Large intestine (tissue), 3 donors: ENCODE measurements around the gene SAMD1. TPM values are rescaled to one million over a fixed set of nuclear protein-coding genes. Genes with fewer than 3 reads are reported as not detected.

Experiments used
- DNase-seq, 2 donors: peaks; one replicate each; pipeline versions ENCODE4 v3.0.0 to v3.0.0-alpha.2; 2013
- H3K27ac ChIP-seq: one replicate; pipeline ENCODE4 v1.5.1; 2013; ENCODE audit warnings: low read length
- H3K27me3 ChIP-seq: 2 replicates; pipeline ENCODE4 v1.6.1; 2013; ENCODE audit warnings: low read length; ENCODE audit not compliant: control insufficient read depth, insufficient read depth
- H3K36me3 ChIP-seq: 2 replicates; pipeline ENCODE4 v1.6.1; 2013; ENCODE audit warnings: low read length; ENCODE audit not compliant: control insufficient read depth, insufficient read depth
- H3K4me1 ChIP-seq: one replicate; pipeline ENCODE4 v1.6.1; 2013; ENCODE audit warnings: low read length; ENCODE audit not compliant: control insufficient read depth, insufficient read depth
- H3K4me3 ChIP-seq: one replicate; pipeline ENCODE4 v1.5.1; 2013; ENCODE audit warnings: low read length
- H3K9me3 ChIP-seq: one replicate; pipeline ENCODE4 v1.6.1; 2013; ENCODE audit warnings: mild to moderate bottlenecking, low read depth, low read length, moderate library complexity; ENCODE audit not compliant: control insufficient read depth
- WGBS: methylation state at CpG from one replicate; pipeline ENCODE4 v1.1.5; 2013; ENCODE audit warnings: low lambda C conversion rate; ENCODE audit not compliant: insufficient coverage; 5-methylcytosine and 5-hydroxymethylcytosine counted together
- polyA plus RNA-seq: library from polyadenylated mRNA; unstranded; fragments of 120-200 nt; gene quantifications from one replicate; pipeline ENCODE4 v1.2.1, GENCODE V29; 2013

SAMD1 gene
- polyA plus RNA-seq, 1 donor = 40.1 TPM

DNA sequence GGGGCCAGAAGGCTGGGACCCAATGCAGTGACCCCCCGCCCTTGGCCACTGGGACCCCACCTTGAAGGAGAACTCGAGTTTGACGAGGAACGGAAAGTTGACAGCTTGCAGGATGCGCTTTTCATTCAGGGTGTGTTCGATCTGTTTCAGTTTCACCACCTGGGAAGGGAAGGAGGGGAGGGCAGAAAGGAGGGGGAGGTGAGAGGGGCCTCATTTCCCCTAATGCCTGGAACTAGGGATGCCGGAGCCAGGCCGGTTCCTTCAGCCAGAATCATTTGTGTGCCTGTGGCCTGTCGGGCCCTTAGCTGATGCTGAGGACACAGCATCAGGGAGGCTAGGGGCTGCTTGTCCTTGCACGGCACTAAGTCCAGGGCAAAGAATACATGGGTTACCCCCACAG is 12.2 kb upstream of the SAMD1 start:
- no CpG with 5 or more reads among the region's 10 CpGs for WGBS
- Histone ChIP-seq H3K4me3 (no peak overlapping the region), H3K27ac (no peak overlapping the region), H3K36me3 (peaks cover 52% of the 10 kb centered on the region), H3K27me3 (no peaks in the 10 kb centered on the region), H3K4me1 (no peaks in the 10 kb centered on the region), H3K9me3 (no peaks in the 10 kb centered on the region)
- DNase-seq = no peak

DNA sequence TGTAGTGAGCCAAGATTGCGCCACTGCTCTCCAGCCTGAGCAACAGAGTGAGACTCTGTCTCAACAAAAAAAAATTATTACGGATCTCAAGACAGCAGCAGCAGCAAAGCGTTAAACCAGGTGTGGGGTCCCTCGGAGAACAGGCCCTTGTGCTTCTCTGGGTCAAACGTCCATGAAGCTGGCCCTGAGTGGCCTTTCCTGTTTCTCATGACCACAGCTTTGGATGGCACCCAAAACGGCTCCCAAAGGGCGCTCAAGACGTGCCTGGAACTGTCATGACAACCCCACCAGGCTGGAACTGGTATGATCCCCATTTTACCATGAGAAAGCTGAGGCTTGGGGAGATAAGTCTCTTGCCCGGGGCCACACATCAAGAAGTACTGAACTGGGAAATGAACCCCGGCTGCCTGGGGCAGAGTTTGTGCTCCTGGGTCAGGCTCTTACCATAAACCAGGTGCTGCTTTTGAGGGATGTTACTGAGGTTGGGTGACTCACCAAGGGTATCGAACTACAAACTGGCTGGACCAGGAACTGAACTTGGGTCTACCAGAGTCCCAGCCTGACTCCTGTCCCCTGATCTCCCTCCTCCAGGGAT is 11.6 kb upstream of the SAMD1 start:
- Histone ChIP-seq H3K27ac (no peak overlapping the region), H3K4me1 (no peaks in the 10 kb centered on the region), H3K9me3 (no peaks in the 10 kb centered on the region), H3K4me3 (no peak overlapping the region), H3K27me3 (no peaks in the 10 kb centered on the region), H3K36me3 (peaks cover 52% of the 10 kb centered on the region)
- WGBS = 100% methylated on average over 2 of the region's 11 CpGs
- no peak for DNase-seq

DNA sequence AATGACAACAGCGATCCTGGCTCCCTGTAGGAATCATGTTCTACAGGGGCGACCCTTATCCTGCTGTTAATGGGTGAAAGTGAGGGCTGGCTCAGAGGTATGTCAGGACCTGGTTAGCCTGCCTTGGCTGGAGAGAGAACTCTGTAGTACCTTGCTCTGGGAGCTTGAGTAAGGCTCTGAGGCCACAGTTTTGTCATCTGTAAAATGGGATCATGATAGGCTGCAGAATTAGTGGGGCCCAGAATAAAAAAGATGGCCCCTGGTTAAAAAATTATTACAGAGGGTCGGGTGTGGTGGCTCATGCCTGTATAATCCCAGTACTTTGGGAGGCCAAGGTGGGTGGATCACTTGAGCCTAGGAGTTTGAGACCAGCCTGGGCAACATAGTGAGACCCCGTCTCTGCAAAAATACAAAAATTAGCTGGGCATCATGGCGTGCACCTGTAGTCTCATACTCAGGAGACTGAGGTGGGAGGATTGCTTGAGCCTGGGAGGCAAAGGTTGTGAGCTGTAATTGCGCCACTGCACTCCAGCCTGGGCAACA is 10.5 kb upstream of the SAMD1 start:
- no peak overlapping the region for H3K4me3 ChIP-seq
- no peaks in the 10 kb centered on the region for H3K4me1 ChIP-seq
- WGBS = no CpG with 5 or more reads among the region's 6 CpGs
- no peak for DNase-seq
- H3K36me3 ChIP-seq = peaks cover 56% of the 10 kb centered on the region
- no peaks in the 10 kb centered on the region for H3K27me3 ChIP-seq
- no peak overlapping the region for H3K27ac ChIP-seq
- H3K9me3 ChIP-seq = no peaks in the 10 kb centered on the region

DNA sequence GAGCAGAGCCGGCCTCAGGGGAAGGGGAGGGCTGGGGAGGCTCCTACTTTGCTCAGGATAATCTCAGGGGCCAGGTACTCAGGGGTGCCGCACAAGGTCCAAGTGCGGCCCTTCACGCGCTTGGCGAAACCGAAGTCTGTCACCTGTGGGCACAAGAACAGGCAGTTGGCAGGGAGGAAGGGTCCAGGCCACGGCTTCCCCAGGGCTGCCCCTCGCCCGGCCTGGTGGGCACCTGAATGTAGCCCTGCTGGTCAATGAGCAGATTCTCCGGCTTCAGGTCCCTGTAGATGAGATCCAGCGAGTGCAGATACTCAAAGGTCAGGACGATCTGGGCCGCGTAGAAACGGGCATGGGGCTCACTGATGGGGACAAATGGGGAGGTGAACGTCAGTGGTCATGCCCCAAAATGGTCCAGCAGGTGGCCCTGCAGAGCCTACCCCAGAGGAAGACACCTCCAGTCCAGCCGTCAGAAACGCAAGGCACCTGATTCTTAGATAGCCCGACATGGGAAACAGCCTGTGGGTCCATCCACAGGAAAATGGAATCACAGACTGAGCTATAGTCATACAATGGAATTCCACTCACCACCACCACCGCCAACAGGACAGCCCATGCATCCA is 7.1 kb upstream of the SAMD1 start:
- Histone ChIP-seq H3K27me3 (no peaks in the 10 kb centered on the region), H3K9me3 (peaks cover 3% of the 10 kb centered on the region), H3K36me3 (peaks cover 41% of the 10 kb centered on the region), H3K4me3 (no peak overlapping the region), H3K27ac (no peak overlapping the region), H3K4me1 (no peaks in the 10 kb centered on the region)
- DNase-seq = no peak
- no CpG with 5 or more reads among the region's 21 CpGs for WGBS

DNA sequence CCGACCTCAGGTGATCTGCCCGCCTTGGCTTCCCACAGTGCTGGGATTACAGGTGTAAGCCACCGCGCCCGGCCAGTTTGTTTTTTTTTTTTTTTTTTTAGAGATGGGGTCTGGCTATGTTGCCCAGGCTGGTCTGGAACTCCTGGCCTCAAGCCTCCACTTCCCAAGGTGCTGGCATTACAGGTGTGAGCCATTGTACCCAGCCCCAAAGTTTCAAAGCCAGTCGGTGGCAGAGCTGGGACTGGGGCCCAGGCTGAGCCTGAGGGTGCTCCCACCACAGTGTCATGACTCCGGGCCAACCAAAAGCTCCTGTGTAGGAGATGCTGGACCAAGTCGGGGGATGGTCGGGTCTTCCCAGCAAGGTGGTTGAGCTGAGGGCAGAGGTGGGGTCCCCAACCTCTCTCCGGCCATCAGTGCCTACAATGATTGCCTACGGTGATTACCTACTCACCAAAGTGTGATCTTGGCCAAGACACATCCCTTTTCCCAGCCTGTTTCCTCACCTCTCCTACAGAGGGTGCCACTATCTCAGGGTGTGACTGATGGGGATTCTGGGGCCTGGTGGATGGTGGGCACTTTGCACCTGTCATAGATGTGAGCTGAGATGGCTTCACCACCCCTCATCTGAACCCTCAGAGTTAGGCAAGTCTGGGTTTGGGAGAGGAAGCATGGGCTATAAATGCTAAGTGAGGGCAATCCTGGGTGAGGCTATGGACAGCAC is 5.9 kb upstream of the SAMD1 start:
- peaks cover 3% of the 10 kb centered on the region for H3K9me3 ChIP-seq
- H3K27ac ChIP-seq = no peak overlapping the region
- H3K36me3 ChIP-seq = peaks cover 31% of the 10 kb centered on the region
- no peak overlapping the region for H3K4me3 ChIP-seq
- no peaks in the 10 kb centered on the region for H3K27me3 ChIP-seq
- H3K4me1 ChIP-seq = peaks cover 7% of the 10 kb centered on the region
- WGBS = no CpG with 5 or more reads among the region's 11 CpGs
- no peak for DNase-seq

DNA sequence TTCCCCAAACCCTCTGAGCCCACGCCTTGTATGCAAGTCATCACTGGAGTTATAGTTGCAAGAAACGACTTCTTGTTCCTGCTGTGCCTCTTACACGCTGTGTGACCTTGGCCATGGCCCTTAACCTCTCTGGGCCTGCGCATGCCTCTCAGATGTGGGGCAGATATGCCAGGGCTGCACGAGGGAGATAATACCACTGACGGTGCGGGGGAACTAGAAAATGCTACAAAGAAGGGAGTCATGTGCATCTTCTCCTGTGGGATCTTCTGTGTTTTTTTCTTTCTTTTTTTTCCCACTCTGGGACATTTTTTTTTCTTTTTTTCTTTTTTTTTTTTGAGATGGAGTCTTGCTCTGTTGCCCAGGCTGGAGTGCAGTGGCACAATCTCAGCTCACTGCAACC is 4.3 kb upstream of the SAMD1 start:
- Histone ChIP-seq H3K27ac (no peak overlapping the region), H3K36me3 (peaks cover 19% of the 10 kb centered on the region), H3K4me1 (peaks cover 7% of the 10 kb centered on the region), H3K4me3 (no peak overlapping the region), H3K27me3 (no peaks in the 10 kb centered on the region), H3K9me3 (peaks cover 3% of the 10 kb centered on the region)
- 68% methylated on average over 3 of the region's 7 CpGs for WGBS
- DNase-seq = no peak

DNA sequence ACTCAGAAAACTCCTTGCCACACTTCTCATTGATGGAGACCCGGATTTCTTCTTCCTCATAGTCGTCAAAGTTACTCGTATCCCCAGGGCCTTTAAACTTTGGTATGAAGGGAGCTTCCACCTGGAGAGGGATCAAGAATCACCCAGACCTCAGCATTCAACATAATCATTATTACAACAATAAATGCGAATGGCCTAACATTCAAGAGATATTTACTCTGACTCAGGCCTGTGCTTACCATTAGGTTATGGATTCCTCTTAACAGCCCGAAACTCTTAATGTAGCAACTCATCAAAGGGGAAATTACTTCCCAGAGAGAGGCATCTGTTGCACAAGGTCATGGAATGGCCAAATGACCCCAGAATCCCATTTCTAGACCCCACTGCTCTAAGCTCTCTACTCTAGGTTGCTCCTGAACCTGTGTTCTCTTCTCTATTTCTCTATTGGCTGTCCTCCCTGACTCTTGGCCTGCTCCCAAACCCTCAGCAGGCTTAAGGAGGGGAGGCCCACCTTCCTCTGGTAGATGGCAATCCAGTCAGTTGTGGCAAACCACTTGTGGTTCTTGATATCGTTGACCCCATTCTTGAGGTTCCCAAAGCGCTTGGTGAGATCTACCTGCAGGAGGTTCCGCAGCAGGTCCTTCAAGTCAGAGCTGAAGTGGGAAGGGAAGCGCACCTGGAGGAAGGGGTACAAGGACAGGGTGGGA is 2.7 kb upstream of the SAMD1 start:
- H3K27ac ChIP-seq = no peak overlapping the region

DNA sequence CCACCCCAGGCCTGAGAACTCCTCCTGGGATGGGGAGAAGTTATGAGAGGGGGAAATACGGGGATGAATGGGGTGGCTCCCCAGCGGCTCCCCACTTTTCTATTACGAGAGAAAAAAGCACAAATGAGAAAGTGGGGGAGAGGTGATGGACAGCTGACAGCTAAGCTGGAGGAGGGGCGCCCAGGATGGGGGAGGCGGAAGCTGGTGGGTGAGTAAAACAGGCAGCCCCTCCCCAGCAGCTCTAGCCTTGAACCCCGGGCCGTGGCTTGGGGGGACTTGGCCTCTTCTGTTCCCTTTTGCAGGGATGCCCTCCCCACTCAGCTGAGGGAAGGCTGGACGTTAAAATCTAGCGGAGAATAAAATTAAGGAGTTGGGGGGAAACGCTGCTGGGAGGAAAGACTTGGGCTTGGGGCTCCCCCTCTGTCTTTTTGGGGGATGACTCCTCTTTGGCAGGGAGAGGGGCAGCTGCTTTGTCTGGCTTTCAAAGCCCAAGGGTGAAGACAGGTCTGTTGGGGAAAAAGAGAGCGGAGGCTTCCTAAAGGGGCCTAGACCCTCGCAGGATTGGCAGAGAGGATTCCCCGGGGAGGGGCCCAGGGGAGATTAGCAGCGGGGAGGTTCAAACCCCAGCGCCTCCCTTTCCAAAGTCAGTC is 1.4 kb upstream of the SAMD1 start:
- H3K4me3 ChIP-seq = peak overlapping the region; percentile 86
- peaks cover 19% of the 10 kb centered on the region for H3K36me3 ChIP-seq
- peak overlapping the region; percentile 88 for H3K27ac ChIP-seq
- 19% methylated on average over 4 of the region's 15 CpGs for WGBS
- peaks cover 3% of the 10 kb centered on the region for H3K9me3 ChIP-seq
- peaks cover 13% of the 10 kb centered on the region for H3K4me1 ChIP-seq
- no peak for DNase-seq
- no peaks in the 10 kb centered on the region for H3K27me3 ChIP-seq

More for the DNA sequence above, 2.7 kb upstream of the SAMD1 start:
- peaks cover 13% of the 10 kb centered on the region for H3K4me1 ChIP-seq
- peaks cover 27% of the 10 kb centered on the region for H3K36me3 ChIP-seq
- peaks cover 3% of the 10 kb centered on the region for H3K9me3 ChIP-seq
- no peak for DNase-seq
- WGBS = no CpG with 5 or more reads among the region's 9 CpGs
- H3K4me3 ChIP-seq = no peak overlapping the region
- H3K27me3 ChIP-seq = no peaks in the 10 kb centered on the region

DNA sequence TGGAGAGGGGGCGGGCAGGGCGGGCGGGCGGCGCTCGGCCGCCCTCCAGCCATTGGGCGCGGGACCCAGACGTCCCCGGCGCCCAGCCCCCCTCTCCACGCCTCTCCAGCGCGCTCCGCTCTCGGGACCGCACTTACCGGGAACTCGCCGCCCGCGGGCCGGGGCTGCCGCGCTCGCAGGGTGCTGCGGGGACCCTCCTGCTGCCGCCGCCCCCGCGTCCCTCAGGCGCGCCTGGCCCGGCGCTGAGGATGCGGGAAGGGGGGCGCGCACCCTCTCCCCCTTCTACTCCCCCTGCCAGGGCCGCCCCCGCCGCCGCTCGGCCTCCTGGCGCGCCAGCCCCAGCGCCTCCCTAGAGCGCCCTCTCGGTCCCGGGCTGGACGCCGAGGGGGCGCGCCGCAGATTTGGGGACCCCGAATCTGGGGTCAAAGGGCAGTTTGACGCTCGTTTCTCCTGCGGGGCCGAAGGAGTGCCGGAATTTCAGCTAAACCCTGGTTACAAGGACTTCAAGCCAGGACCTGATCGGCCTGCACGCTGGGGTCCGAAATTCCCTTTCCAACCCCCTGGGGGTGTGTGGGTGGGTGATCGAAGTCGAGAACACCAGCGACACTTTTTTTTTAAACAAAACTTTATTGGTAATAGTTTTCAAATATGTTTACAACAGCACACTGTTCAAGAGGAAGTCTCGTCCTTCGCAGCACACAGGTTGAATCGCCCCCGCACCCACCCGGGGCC is 696 bp upstream of the SAMD1 start:
- Histone ChIP-seq H3K36me3 (peaks cover 12% of the 10 kb centered on the region), H3K9me3 (peaks cover 3% of the 10 kb centered on the region), H3K4me3 (peak overlapping the region; percentile 86), H3K27ac (peak overlapping the region; percentile 88), H3K4me1 (peaks cover 13% of the 10 kb centered on the region), H3K27me3 (no peaks in the 10 kb centered on the region)
- no CpG with 5 or more reads among the region's 72 CpGs for WGBS
- DNase-seq = peak; percentile 69 to 88
